ENCODE measurements around the gene NPPB.

GRCh38 chr1:11874258-11874562 is 15.5 kb upstream of the NPPB start:
- no peak for TF ChIP-seq CTCF (IDR thresholded peaks at IDR 0.05)
- TF ChIP-seq POLR2A (IDR thresholded peaks at IDR 0.05), result no peak

Measured in uterus (tissue), 2 donors.